ENCODE results near the gene USO1. TPM values are rescaled to one million over a fixed set of nuclear protein-coding genes. Genes with fewer than 3 reads are reported as not detected.

The USO1 gene
- total and polyA plus RNA-seq, 2 of the 13 experiments (the other 11 are each of a cell fraction or from before 2014, with no cell fraction given), result 52.2 to 87.7 TPM

DNA sequence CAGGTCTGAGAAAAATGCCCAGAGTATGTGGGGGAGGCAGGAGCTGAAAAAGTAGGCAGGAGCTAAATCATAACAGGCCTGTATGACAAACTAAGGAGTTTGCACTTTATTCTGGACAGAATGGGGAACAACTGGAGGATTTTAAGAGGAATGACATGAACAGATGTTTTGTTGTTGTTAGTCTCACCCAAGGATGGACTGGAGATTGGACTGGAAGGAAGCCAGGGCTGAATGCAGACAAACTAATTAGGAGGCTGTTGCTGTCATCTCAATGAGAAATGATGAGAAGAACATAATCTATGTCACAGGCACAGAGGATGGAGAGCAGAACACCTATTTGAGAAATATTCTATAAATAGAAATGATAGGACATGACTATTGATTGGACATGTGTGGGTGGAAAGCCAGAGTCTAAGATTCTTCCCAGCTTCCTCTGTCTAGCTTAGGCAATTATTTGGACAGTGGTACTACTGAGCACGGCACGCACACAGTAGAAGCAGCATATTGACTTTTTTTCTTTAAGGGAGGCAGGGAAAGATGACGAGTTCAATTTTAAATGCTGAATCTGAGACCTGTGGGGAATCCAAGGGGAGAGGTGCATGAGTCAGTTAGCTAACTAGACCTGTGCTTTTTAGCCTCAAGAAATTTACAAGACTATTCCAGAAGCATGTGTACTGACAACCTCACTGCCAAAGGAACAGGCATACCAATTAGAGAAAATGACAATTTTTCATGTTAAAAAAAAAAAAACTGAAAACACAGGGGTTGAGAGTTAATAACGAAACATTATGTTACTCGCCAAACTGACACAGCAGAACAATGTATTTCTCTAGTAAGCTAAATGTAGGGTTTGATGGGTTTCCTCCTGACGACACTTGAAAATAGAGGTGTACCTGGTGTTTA, 963 bp upstream of the USO1 start (continued):
- TF ChIP-seq, protein P1, sequence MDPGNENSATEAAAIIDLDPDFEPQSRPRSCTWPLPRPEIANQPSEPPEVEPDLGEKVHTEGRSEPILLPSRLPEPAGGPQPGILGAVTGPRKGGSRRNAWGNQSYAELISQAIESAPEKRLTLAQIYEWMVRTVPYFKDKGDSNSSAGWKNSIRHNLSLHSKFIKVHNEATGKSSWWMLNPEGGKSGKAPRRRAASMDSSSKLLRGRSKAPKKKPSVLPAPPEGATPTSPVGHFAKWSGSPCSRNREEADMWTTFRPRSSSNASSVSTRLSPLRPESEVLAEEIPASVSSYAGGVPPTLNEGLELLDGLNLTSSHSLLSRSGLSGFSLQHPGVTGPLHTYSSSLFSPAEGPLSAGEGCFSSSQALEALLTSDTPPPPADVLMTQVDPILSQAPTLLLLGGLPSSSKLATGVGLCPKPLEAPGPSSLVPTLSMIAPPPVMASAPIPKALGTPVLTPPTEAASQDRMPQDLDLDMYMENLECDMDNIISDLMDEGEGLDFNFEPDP (CRISPR knock-in tag; conservative IDR thresholded peaks at IDR 0.05), result 0 out of 2 replicates have a peak, but pooled peaks have one; percentile 42

DNA sequence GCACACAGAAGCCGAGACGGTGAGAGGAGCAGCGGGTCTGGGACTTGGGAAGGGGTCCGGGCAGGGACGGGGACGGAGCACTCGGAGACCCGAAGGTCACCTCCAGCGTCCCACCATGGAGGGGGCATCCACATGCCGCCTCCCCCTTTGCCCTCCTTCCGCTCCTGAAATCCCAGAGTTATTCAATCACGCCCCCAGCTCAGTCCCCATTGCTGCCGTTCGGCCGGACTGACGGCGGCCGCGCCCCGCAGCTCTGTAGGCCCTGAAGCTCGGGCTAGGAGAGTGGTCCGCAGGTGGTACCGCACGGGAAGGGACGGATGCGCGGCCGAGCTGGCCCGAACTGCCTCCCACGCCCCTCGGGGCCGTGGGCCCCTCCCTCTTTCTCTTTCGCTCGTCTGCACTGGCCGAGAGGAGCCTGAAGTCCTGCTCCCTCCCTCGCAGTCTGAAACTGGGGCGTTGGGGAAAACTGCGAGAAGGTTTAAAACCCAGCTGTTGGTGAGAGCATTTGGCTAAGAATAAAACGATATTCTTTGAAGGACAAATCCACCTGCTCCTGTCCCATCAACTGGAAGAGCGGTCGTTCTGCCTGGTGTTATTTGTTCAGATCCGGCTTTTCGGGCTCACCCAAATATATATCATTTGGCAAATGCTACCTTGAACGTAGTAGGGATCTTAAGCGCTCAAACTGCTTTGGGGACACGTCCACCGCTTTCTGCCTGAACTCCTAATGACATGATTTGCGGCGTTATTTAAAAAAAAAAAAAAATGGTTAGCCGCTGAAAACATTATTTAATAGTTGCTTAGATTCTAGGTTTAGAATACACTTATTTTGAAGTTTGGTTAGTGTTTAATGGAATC, 719 bp downstream of the USO1 start:
- in situ Hi-C loops (cut with HindIII; ENCODE audit: extremely low pct_ligation_motif_present, low pct_unique_long_range_greater_than_20kb) (loop anchor here (5.0 kb wide), 1 partner anchor 53 kb away; the partner anchor contains the start of gene G3BP2), intact Hi-C loops (cut with micrococcal nuclease; ENCODE audit: unreplicated experiment) (loop anchor here (1.0 to 5.0 kb wide), 4 partner anchors 22 to 122 kb away; partner anchors contain the start of gene G3BP2)
- Histone ChIP-seq H2AFZ (ENCODE audit: low read length) (no peak overlapping the region), H3K9ac (ENCODE audit: insufficient read depth, low read depth, low read length) (peak overlapping the region; percentile 99), H3K9me3 (ENCODE audit: low read length) (no peaks in the 10 kb centered on the region), H3K36me3 (replicated peaks in 1 of 2; ENCODE audit: control insufficient read depth in 1 of 2, insufficient read depth in 2 of 2, low read length in 2 of 2) (no peaks in the 10 kb centered on the region), H3K27me3 (ENCODE audit: control insufficient read depth in 1 of 2, insufficient read depth in 2 of 2, low read length in 2 of 2) (no peaks in the 10 kb centered on the region; a peak in 1 of 5 replicates), H3K4me3 (replicated peaks in 1 of 3; ENCODE audit: insufficient read depth in 1 of 3, low read depth in 2 of 3, low read length in 3 of 3) (peak overlapping the region; percentile 76 to 87 (median 83)), H4K20me1 (ENCODE audit: insufficient read depth, low read length) (peaks cover 11% of the 10 kb centered on the region), H3K4me1 (ENCODE audit: insufficient read depth, low read length) (peaks cover 57% of the 10 kb centered on the region), H3K79me2 (ENCODE audit: insufficient read depth, low read length) (peaks cover 74% of the 10 kb centered on the region), H3K27ac (ENCODE audit: extremely low read length, insufficient read depth, low read length) (peak overlapping the region; percentile 98), H3K4me2 (ENCODE audit: low read depth, low read length) (peak overlapping the region; percentile 74)
- CTCF ChIA-PET (ENCODE audit: low intra/inter-chr PET ratio, low total read pairs), result interaction anchor here (2.1 kb wide), 1 partner anchor 71 kb away, joined by 12 read pairs; no protein-coding TSS in a partner anchor
- FAIRE-seq (peak; percentile 50), DNase-seq (ENCODE audit: low spot score) (peak; percentile 69), ATAC-seq (peak; percentile 86)
- 2% methylated on average over 22 of the region's 50 CpGs for WGBS (ENCODE audit: low lambda C conversion rate)
- POLR2A ChIA-PET, result interaction anchor here (0.8 to 3.1 kb wide), 17 partner anchors 11 to 215 kb away, joined by 3 to 43 read pairs (median 6); partner anchors contain the start of genes G3BP2, NAAA, PPEF2 and RCHY1
- TSS peak; percentile 79 for BruUV-seq (replicated peaks)
- TF ChIP-seq ZNF709 (CRISPR knock-in tag; IDR thresholded peaks at IDR 0.05) (no peak; the same call in 1 of the 2 replicates), ZNF20 (CRISPR knock-in tag; IDR thresholded peaks at IDR 0.05) (no peak), ZNF33A (CRISPR knock-in tag; IDR thresholded peaks at IDR 0.05; ENCODE audit: borderline replicate concordance) (no peak), TOPORS (CRISPR knock-in tag; IDR thresholded peaks at IDR 0.05) (no peak), TAF15 (IDR thresholded peaks at IDR 0.05; ENCODE audit: low read depth, low read length, poor library complexity, severe bottlenecking) (no peak), ZNF891 (CRISPR knock-in tag; IDR thresholded peaks at IDR 0.05) (peak; percentile 43; the same call in 1 of the 2 replicates), ZSCAN29 (CRISPR knock-in tag; conservative IDR thresholded peaks at IDR 0.05) (0 out of 2 replicates have a peak, but pooled peaks have one; percentile 4), SIN3B (IDR thresholded peaks at IDR 0.05; ENCODE audit: low read length) (0 out of 2 replicates have a peak, but pooled peaks have one; percentile 23), KAT8 (CRISPR knock-in tag; IDR thresholded peaks at IDR 0.05) (no peak)
- TF ChIP-seq, protein P2, sequence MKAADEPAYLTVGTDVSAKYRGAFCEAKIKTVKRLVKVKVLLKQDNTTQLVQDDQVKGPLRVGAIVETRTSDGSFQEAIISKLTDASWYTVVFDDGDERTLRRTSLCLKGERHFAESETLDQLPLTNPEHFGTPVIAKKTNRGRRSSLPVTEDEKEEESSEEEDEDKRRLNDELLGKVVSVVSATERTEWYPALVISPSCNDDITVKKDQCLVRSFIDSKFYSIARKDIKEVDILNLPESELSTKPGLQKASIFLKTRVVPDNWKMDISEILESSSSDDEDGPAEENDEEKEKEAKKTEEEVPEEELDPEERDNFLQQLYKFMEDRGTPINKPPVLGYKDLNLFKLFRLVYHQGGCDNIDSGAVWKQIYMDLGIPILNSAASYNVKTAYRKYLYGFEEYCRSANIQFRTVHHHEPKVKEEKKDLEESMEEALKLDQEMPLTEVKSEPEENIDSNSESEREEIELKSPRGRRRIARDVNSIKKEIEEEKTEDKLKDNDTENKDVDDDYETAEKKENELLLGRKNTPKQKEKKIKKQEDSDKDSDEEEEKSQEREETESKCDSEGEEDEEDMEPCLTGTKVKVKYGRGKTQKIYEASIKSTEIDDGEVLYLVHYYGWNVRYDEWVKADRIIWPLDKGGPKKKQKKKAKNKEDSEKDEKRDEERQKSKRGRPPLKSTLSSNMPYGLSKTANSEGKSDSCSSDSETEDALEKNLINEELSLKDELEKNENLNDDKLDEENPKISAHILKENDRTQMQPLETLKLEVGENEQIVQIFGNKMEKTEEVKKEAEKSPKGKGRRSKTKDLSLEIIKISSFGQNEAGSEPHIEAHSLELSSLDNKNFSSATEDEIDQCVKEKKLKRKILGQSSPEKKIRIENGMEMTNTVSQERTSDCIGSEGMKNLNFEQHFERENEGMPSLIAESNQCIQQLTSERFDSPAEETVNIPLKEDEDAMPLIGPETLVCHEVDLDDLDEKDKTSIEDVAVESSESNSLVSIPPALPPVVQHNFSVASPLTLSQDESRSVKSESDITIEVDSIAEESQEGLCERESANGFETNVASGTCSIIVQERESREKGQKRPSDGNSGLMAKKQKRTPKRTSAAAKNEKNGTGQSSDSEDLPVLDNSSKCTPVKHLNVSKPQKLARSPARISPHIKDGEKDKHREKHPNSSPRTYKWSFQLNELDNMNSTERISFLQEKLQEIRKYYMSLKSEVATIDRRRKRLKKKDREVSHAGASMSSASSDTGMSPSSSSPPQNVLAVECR (CRISPR knock-in tag; IDR thresholded peaks at IDR 0.05; ENCODE audit: borderline replicate concordance), result peak; percentile 76
- TF ChIP-seq, protein P3, sequence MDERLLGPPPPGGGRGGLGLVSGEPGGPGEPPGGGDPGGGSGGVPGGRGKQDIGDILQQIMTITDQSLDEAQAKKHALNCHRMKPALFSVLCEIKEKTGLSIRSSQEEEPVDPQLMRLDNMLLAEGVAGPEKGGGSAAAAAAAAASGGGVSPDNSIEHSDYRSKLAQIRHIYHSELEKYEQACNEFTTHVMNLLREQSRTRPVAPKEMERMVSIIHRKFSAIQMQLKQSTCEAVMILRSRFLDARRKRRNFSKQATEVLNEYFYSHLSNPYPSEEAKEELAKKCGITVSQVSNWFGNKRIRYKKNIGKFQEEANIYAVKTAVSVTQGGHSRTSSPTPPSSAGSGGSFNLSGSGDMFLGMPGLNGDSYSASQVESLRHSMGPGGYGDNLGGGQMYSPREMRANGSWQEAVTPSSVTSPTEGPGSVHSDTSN (CRISPR knock-in tag; IDR thresholded peaks at IDR 0.05), result no peak
